ENCODE data around the gene KEAP1.

The KEAP1 gene

GRCh38 chr19:10521461-10522171, 18.5 kb upstream of the KEAP1 start:
- DNase-seq, result no peak

GRCh38 chr19:10520652-10521318, 17.6 kb upstream of the KEAP1 start:
- no peak for DNase-seq

GRCh38 chr19:10519421-10519820, 16.3 kb upstream of the KEAP1 start:
- no peak for DNase-seq

GRCh38 chr19:10518444-10519361, 15.5 kb upstream of the KEAP1 start:
- no peak for DNase-seq

- DNase-seq, result peak; percentile 36 to 58
These were observed 14.7 kb upstream of the KEAP1 start for GRCh38 chr19:10517760-10518443.

DNA sequence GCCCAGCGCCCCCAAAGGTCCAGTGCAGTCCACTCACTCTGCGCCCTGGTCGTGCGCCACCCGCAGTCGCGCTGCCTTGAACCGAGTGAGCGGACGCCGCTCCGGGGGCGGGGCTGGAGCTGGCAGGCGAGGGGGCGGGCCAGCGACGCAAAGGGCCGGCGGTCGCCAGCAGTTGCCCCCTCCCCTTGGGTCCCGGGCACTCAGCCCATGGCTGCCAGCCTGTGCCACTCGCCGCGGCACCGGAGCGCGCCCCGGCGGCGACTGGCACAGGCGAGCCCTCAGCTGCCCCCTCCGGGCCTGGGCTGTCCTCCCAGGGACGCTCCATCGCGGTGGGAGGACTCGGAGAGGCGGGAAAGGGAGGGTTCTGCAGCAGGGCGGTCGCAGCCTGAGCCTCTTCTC, 14.2 kb upstream of the KEAP1 start, which contains the start of gene S1PR5:
S1PR5 (minus strand) TSS at position 87 of the 399 bp plus-strand sequence. CDS start 2,436 bp downstream, outside the sequence.
- peak in 1 of 2 experiments; percentile 77 for DNase-seq

GRCh38 chr19:10516671-10517286, 13.6 kb upstream of the KEAP1 start:
- DNase-seq, result no peak

DNA sequence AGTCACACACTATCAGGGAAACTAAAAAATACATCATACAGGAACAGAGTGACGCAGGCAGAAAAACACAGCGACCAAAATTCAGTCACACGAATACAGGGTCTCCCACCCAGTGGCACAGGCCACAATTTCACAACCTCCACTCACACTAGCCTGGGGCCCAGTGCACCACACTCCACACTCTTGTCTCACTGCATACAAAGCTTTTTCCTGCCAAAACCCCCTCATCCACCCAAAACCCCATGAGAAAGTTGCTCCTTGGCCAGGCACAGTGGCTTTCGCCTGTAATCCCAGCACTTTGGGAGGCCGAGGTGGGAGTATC, 12.9 kb upstream of the KEAP1 start:
- DNase-seq, result no peak

DNA sequence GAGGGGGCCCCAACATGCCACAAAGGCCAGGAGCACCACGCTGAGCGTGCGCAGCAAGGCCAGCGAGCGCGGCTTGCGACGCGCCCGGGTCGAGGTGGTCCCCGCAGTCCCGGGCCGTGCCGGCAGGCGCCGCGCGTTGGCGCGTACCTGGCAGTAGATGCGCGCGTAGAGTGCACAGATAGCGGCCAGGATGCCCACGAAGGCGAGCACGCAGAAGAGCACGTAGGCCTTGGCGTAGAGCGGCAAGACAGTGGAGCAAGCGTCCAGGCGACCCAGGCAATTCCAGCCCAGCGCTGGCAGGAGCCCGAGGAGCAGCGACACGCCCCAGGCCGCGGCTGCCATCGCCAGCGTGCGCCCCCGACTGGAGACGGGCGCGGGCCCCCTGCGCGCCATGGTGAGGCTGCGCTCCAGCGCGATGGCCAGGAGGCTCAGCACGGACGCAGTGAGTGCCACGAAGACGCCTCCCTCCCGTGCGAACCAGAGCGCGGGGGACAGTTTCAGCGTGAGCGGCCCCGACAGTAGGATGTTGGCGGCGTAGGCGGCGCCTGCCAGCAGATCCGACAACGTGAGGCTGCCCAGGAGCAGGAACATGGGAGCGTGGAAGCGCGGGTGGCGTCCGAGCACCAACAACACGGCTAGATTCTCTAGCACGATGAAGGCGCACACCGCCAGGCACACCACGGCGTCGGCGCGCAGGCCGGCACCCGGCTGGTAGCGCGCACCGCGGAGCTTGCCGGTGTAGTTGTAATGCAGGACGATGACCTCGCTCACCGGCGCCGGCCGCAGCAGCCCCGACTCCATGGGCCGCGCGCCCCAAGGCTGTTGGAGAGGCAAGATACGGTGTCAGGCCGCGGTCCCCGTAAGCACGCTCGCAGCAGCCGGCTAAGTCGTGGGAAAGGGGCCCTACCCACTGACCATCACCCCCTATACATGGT, 11.3 kb upstream of the KEAP1 start:
- DNase-seq, result no peak

DNA sequence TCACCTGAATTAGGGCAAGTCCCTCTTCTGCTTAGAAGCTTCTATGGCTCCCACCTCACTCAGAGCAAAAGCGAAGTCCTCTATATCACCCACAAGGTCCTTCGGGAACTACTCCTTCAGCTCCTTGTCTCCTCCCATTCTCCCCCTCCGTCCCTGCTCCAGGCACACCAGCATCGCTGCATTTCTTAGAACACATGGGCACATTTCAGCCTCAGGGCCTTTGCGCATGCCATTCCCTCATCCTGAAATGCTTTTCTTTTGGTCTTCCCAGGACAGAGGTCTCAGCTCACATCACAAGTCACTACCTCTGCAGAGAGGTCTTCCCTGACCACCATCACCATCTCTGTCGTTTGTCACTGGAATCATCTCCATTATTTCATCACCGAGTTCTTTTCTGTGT, 10.1 kb upstream of the KEAP1 start:
- DNase-seq, result no peak

- DNase-seq, result peak in 1 of 2 experiments; percentile 54
These were observed 7.2 kb upstream of the KEAP1 start for GRCh38 chr19:10510301-10510802.

- no peak for DNase-seq
These were observed 5.6 kb upstream of the KEAP1 start for GRCh38 chr19:10508707-10509106.

- no peak for DNase-seq
These were observed 4.9 kb upstream of the KEAP1 start for GRCh38 chr19:10508036-10508435.

- DNase-seq, result peak in 1 of 2 experiments; percentile 41
These were observed 2.5 kb upstream of the KEAP1 start for GRCh38 chr19:10505583-10506229.

- peak; percentile 86 to 98 for DNase-seq
These were observed 593 bp downstream of the KEAP1 start for GRCh38 chr19:10502524-10503001.

- peak; percentile 79 to 86 for DNase-seq
These were observed 1.1 kb downstream of the KEAP1 start for GRCh38 chr19:10501971-10502523.

GRCh38 chr19:10500247-10500592, 2.9 kb downstream of the KEAP1 start:
- no peak for DNase-seq

- DNase-seq, result no peak
These were observed 3.5 kb downstream of the KEAP1 start for GRCh38 chr19:10499550-10500246.

DNA sequence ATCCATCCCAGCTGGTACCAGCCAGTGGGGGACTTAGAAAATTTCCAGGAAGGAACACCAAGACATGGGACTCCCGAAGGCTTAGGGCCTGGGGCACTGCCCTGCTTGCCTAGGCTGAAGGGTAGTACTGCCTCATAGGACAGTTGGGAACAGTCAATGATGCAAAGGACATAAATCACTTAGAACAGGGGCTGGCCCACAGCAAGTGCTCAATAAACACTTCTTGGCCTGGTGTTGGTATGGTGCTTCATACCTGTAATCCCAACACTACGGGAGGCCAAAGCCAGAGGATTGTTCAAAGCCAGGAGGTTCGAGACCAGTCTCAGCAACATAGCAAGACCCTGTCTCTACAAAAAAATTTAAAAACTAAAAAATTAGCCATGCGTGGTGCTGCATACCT, 5.8 kb downstream of the KEAP1 start:
- DNase-seq, result no peak

All from NCI-H446 (cell line).